Neural progenitor cell (in vitro differentiated cells): ENCODE results near the gene BCAR1. TPM values are rescaled to one million over a fixed set of nuclear protein-coding genes. Genes with fewer than 3 reads are reported as not detected.
A peak's percentile ranks its signal among the peaks of the same experiment; 100 is the strongest.
"Not testable (repeated sequence)": the region's sequence is repeated elsewhere in the genome, so short reads cannot be mapped to it uniquely, and the experiment has no call there.

Experiments used
- DNase-seq: peaks from one replicate; pipeline ENCODE4 v3.0.0-alpha.2; 2016; ENCODE audit warnings: low spot score
- H2AFZ ChIP-seq: fragments of 200-600 bp; sonication (generic); replicated peaks from 2 replicates; pipeline ENCODE4 v1.6.1; 2016; ENCODE audit warnings: antibody characterized with exemption
- H3F3A ChIP-seq: fragments of 200-600 bp; sonication (generic); 2 replicates; pipeline ENCODE4 v1.6.1; 2016; ENCODE audit warnings: antibody characterized with exemption, low read depth
- H3K27ac ChIP-seq: fragments of 200-600 bp; sonication (generic); 2 replicates; pipeline ENCODE4 v1.5.1; 2016; ENCODE audit warnings: mild to moderate bottlenecking
- H3K27me3 ChIP-seq: fragments of 200-600 bp; sonication (generic); 2 replicates; pipeline ENCODE4 v1.6.1; 2016; ENCODE audit warnings: mild to moderate bottlenecking, moderate library complexity
- H3K36me3 ChIP-seq: fragments of 200-600 bp; sonication (generic); 2 replicates; pipeline ENCODE4 v1.5.1; 2016
- H3K4me1 ChIP-seq: fragments of 200-600 bp; sonication (generic); 2 replicates; pipeline ENCODE4 v1.6.1; 2016; ENCODE audit warnings: mixed run types
- H3K4me2 ChIP-seq: fragments of 200-600 bp; sonication (generic); 2 replicates; pipeline ENCODE4 v1.6.1; 2016
- H3K4me3 ChIP-seq: fragments of 200-600 bp; sonication (generic); 2 replicates; pipeline ENCODE4 v1.5.1; 2016
- H3K79me2 ChIP-seq: fragments of 200-600 bp; sonication (generic); 2 replicates; pipeline ENCODE4 v1.6.1; 2016; ENCODE audit warnings: low read depth
- H3K9ac ChIP-seq: fragments of 200-600 bp; sonication (generic); 2 replicates; pipeline ENCODE4 v1.6.1; 2016
- H3K9me3 ChIP-seq: fragments of 200-600 bp; sonication (generic); 2 replicates; pipeline ENCODE4 v1.5.1; 2016; ENCODE audit warnings: low read depth
- H4K20me1 ChIP-seq: fragments of 200-600 bp; sonication (generic); 2 replicates; pipeline ENCODE4 v1.6.1; 2016; ENCODE audit warnings: low read depth
- H3K27ac Mint-ChIP-seq: 3 replicates; pipeline ENCODE4 v1.8.0; 2021; ENCODE audit warnings: mixed read lengths
- H3K27me3 Mint-ChIP-seq: 2 replicates; pipeline ENCODE4 v1.8.0; 2022; ENCODE audit warnings: low read depth, mild to moderate bottlenecking, inconsistent platforms, moderate library complexity, mixed read lengths; ENCODE audit not compliant: insufficient read depth
- H3K36me3 Mint-ChIP-seq: 3 replicates; pipeline ENCODE4 v1.8.0; 2021; ENCODE audit warnings: mixed read lengths
- H3K4me1 Mint-ChIP-seq: 3 replicates; pipeline ENCODE4 v1.8.0; 2021; ENCODE audit warnings: mixed read lengths
- H3K4me3 Mint-ChIP-seq: 3 replicates; pipeline ENCODE4 v1.8.0; 2021; ENCODE audit warnings: mild to moderate bottlenecking, moderate library complexity, mixed read lengths
- H3K9me3 Mint-ChIP-seq: 3 replicates; pipeline ENCODE4 v1.8.0; 2020; ENCODE audit warnings: mixed read lengths
- EZH2 ChIP-seq: fragments of 200-600 bp; sonication (generic); IDR thresholded peaks from 2 replicates; pipeline ENCODE4 v1.6.1; 2017; ENCODE audit warnings: antibody characterized with exemption, mild to moderate bottlenecking, moderate library complexity
- EZH2phosphoT487 ChIP-seq: fragments of 200-600 bp; sonication (generic); IDR thresholded peaks from 2 replicates; pipeline ENCODE4 v1.6.1; 2017; ENCODE audit warnings: antibody characterized with exemption
- total RNA-seq: library from RNA; depleted of rRNA; stranded (reverse); fragments of >200 nt; gene quantifications from 2 replicates; pipeline ENCODE4 v1.2.3, GENCODE V29; 2015; ENCODE audit warnings: low replicate concordance
- TF ChIP-seq, protein P1 (sequence below): fragments of 200-600 bp; sonication (generic); IDR thresholded peaks from 2 replicates; pipeline ENCODE4 v1.5.1; 2017; ENCODE audit warnings: antibody characterized with exemption, mild to moderate bottlenecking

Gene BCAR1
- total RNA-seq, 1 donor from 2014 or later, result 10.9 TPM

- Histone ChIP-seq H3K9me3 (no peaks in the 10 kb centered on the region), H3K4me2 (no peak overlapping the region), H3K79me2 (no peaks in the 10 kb centered on the region), H3K27me3 (no peaks in the 10 kb centered on the region), H3K36me3 (no peaks in the 10 kb centered on the region), H4K20me1 (no peaks in the 10 kb centered on the region), H2AFZ (no peak overlapping the region), H3F3A (no peaks in the 10 kb centered on the region), H3K4me3 (no peak overlapping the region), H3K9ac (no peak overlapping the region), H3K4me1 (no peaks in the 10 kb centered on the region), H3K27ac (no peak overlapping the region)
- Mint-ChIP-seq H3K4me1 (peaks cover 6% of the 10 kb centered on the region), H3K36me3 (no peaks in the 10 kb centered on the region), H3K4me3 (no peak overlapping the region), H3K9me3 (no peaks in the 10 kb centered on the region), H3K27ac (no peak overlapping the region), H3K27me3 (peaks cover 10% of the 10 kb centered on the region)
- no peak for TF ChIP-seq EZH2phosphoT487
- no peak for TF ChIP-seq EZH2
- TF ChIP-seq, protein P1, sequence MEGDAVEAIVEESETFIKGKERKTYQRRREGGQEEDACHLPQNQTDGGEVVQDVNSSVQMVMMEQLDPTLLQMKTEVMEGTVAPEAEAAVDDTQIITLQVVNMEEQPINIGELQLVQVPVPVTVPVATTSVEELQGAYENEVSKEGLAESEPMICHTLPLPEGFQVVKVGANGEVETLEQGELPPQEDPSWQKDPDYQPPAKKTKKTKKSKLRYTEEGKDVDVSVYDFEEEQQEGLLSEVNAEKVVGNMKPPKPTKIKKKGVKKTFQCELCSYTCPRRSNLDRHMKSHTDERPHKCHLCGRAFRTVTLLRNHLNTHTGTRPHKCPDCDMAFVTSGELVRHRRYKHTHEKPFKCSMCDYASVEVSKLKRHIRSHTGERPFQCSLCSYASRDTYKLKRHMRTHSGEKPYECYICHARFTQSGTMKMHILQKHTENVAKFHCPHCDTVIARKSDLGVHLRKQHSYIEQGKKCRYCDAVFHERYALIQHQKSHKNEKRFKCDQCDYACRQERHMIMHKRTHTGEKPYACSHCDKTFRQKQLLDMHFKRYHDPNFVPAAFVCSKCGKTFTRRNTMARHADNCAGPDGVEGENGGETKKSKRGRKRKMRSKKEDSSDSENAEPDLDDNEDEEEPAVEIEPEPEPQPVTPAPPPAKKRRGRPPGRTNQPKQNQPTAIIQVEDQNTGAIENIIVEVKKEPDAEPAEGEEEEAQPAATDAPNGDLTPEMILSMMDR, result no peak
- no peak for DNase-seq
Measured at GRCh38 chr16:75209944-75210343, 41.5 kb downstream of the BCAR1 start.

DNA sequence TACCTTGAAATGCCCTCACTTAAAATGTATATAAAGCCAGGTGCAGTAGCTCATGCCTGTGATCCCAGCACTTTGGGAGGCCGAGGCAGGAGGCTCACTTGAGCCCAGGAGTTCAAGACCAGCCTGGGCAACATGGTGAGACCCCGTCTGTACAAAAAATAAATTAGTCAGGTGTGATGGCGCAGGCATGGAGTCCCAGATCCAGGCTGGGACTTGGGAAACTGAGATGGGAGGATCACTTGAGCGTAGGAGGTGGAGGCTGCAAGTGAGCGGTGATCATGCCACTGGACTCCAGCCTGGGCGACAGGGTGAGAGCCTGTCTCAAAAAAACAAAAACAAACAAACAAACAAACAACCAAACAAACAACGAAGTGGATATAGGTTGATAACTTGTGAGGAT, 41.9 kb downstream of the BCAR1 start:
- not testable (repeated sequence) for H3K4me3 ChIP-seq, H2AFZ ChIP-seq, H4K20me1 ChIP-seq, H3K4me3 Mint-ChIP-seq, H3K4me1 ChIP-seq, H3K9me3 Mint-ChIP-seq, H3K36me3 ChIP-seq, H3K4me2 ChIP-seq, H3K36me3 Mint-ChIP-seq, H3K9ac ChIP-seq, DNase-seq, H3K9me3 ChIP-seq, H3K79me2 ChIP-seq, H3K27ac ChIP-seq, H3F3A ChIP-seq, H3K4me1 Mint-ChIP-seq, H3K27me3 ChIP-seq
- Mint-ChIP-seq H3K27me3 (peaks cover 10% of the 10 kb centered on the region), H3K27ac (peak overlapping the region; percentile 42)

DNA sequence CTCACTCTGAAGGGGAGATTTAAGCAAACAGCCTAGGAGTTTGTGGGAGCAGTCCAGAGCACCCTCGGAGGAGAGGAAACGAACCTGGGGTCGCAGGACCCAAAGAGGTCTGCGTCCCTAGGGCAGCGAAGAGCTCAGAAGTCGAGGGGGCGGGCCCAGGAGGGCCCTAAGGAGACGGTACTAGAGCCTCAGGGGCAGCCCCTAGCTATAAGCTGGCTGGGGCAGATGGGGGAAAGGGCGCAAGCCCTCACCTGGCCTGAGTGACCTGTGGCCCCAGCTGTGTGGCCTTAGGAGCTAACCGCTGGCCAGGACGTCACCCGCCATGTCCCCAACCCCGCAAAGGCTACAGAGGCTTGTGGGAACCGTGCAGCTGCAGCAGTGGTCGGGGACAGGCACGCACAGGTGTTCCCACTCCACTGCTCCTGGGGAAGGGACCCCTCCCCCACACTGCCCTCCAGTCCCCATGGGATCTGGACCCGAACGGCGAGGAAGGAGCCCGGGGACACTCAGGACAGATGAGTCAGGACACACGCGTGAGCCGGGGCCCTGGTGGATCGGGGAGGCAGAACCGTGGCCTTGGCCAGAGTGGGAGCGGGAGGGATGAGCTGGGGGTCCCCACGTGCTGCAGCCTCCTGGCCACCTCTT, 42.4 kb downstream of the BCAR1 start:
- H3K4me1 ChIP-seq, result no peaks in the 10 kb centered on the region
- H3F3A ChIP-seq, result no peaks in the 10 kb centered on the region
- peaks cover 10% of the 10 kb centered on the region for H3K27me3 Mint-ChIP-seq
- H3K4me3 Mint-ChIP-seq, result no peak overlapping the region
- no peak overlapping the region for H2AFZ ChIP-seq
- H3K27ac Mint-ChIP-seq, result peak overlapping the region; percentile 74
- no peaks in the 10 kb centered on the region for H3K9me3 Mint-ChIP-seq
- no peaks in the 10 kb centered on the region for H3K36me3 Mint-ChIP-seq
- no peaks in the 10 kb centered on the region for H3K9me3 ChIP-seq
- H3K4me2 ChIP-seq, result no peak overlapping the region
- no peaks in the 10 kb centered on the region for H3K27me3 ChIP-seq
- no peak overlapping the region for H3K9ac ChIP-seq
- peaks cover 7% of the 10 kb centered on the region for H3K4me1 Mint-ChIP-seq
- no peak for DNase-seq
- H3K27ac ChIP-seq, result no peak overlapping the region
- H3K79me2 ChIP-seq, result no peaks in the 10 kb centered on the region
- TF ChIP-seq, protein P1, result no peak
- TF ChIP-seq EZH2 (no peak), EZH2phosphoT487 (no peak)
- no peaks in the 10 kb centered on the region for H4K20me1 ChIP-seq
- no peaks in the 10 kb centered on the region for H3K36me3 ChIP-seq
- H3K4me3 ChIP-seq, result no peak overlapping the region

- no peaks in the 10 kb centered on the region for H3K4me1 ChIP-seq
- H3K27me3 Mint-ChIP-seq, result peaks cover 10% of the 10 kb centered on the region
- no peak for TF ChIP-seq EZH2phosphoT487
- TF ChIP-seq, protein P1, result no peak
- TF ChIP-seq EZH2, result no peak
- no peaks in the 10 kb centered on the region for H3F3A ChIP-seq
- no peak overlapping the region for H3K9ac ChIP-seq
- H3K27ac Mint-ChIP-seq, result peak overlapping the region; percentile 94
- H3K9me3 ChIP-seq, result no peaks in the 10 kb centered on the region
- DNase-seq, result no peak
- H3K36me3 Mint-ChIP-seq, result no peaks in the 10 kb centered on the region
- H3K4me2 ChIP-seq, result no peak overlapping the region
- H3K27ac ChIP-seq, result no peak overlapping the region
- no peak overlapping the region for H3K4me3 Mint-ChIP-seq
- H2AFZ ChIP-seq, result no peak overlapping the region
- no peaks in the 10 kb centered on the region for H3K79me2 ChIP-seq
- no peaks in the 10 kb centered on the region for H3K36me3 ChIP-seq
- peaks cover 13% of the 10 kb centered on the region for H3K4me1 Mint-ChIP-seq
- no peak overlapping the region for H3K4me3 ChIP-seq
- no peaks in the 10 kb centered on the region for H4K20me1 ChIP-seq
- H3K27me3 ChIP-seq, result no peaks in the 10 kb centered on the region
- H3K9me3 Mint-ChIP-seq, result no peaks in the 10 kb centered on the region
Measured at GRCh38 chr16:75208242-75208825, 43.1 kb downstream of the BCAR1 start.
